ENCODE measurements around the gene FLT4.

FLT4 gene

GRCh38 chr5:180612683-180613082 lies 36.7 kb downstream of the FLT4 start:
- no peak for TF ChIP-seq EGR1 (IDR thresholded peaks at IDR 0.05)
- no peak for TF ChIP-seq YY1 (IDR thresholded peaks at IDR 0.05; ENCODE audit: low read depth)
- TF ChIP-seq TAF1 (IDR thresholded peaks at IDR 0.05; ENCODE audit: low read depth), result no peak
- no peak for TF ChIP-seq FOXM1 (IDR thresholded peaks at IDR 0.05; ENCODE audit: borderline replicate concordance, low read depth)
- no peak for TF ChIP-seq ZBTB7A (IDR thresholded peaks at IDR 0.05; ENCODE audit: low read depth)
- no peak for TF ChIP-seq TCF12 (IDR thresholded peaks at IDR 0.05; ENCODE audit: low read depth)
- no peak for TF ChIP-seq MAX (IDR thresholded peaks at IDR 0.05)
- no peak for TF ChIP-seq RAD21 (IDR thresholded peaks at IDR 0.05; ENCODE audit: low read depth)
- no peak for TF ChIP-seq USF1 (IDR thresholded peaks at IDR 0.05)

GRCh38 chr5:180611140-180611850 lies 38.1 kb downstream of the FLT4 start:
- TF ChIP-seq RAD21 (IDR thresholded peaks at IDR 0.05; ENCODE audit: low read depth), result peak; percentile 21; the same call in 1 of the 2 replicates
- TF ChIP-seq REST (IDR thresholded peaks at IDR 0.05; ENCODE audit: low read depth), result no peak
- TF ChIP-seq CEBPB (IDR thresholded peaks at IDR 0.05), result no peak
- TF ChIP-seq TCF12 (IDR thresholded peaks at IDR 0.05; ENCODE audit: low read depth), result no peak

GRCh38 chr5:180609817-180610550 lies 39.4 kb downstream of the FLT4 start:
- TF ChIP-seq REST (IDR thresholded peaks at IDR 0.05; ENCODE audit: low read depth) (no peak), YY1 (IDR thresholded peaks at IDR 0.05; ENCODE audit: low read depth) (no peak), FOXM1 (IDR thresholded peaks at IDR 0.05; ENCODE audit: borderline replicate concordance, low read depth) (no peak), NFIC (IDR thresholded peaks at IDR 0.05) (no peak), TAF1 (IDR thresholded peaks at IDR 0.05; ENCODE audit: low read depth) (no peak), RAD21 (IDR thresholded peaks at IDR 0.05; ENCODE audit: low read depth) (no peak), CREB1 (IDR thresholded peaks at IDR 0.05; ENCODE audit: low read depth) (no peak), TEAD4 (IDR thresholded peaks at IDR 0.05) (no peak), TCF12 (IDR thresholded peaks at IDR 0.05; ENCODE audit: low read depth) (no peak), CEBPB (IDR thresholded peaks at IDR 0.05) (no peak), USF1 (IDR thresholded peaks at IDR 0.05) (no peak), EP300 (IDR thresholded peaks at IDR 0.05; ENCODE audit: borderline replicate concordance) (no peak), MAX (IDR thresholded peaks at IDR 0.05) (no peak), ZBTB7A (IDR thresholded peaks at IDR 0.05; ENCODE audit: low read depth) (no peak), EGR1 (IDR thresholded peaks at IDR 0.05) (no peak)

- TF ChIP-seq EP300 (IDR thresholded peaks at IDR 0.05; ENCODE audit: borderline replicate concordance), result no peak
- no peak for TF ChIP-seq CEBPB (IDR thresholded peaks at IDR 0.05)
- TF ChIP-seq TEAD4 (IDR thresholded peaks at IDR 0.05), result no peak
- no peak for TF ChIP-seq RAD21 (IDR thresholded peaks at IDR 0.05; ENCODE audit: low read depth)
- TF ChIP-seq MAX (IDR thresholded peaks at IDR 0.05), result no peak
- no peak for TF ChIP-seq TCF12 (IDR thresholded peaks at IDR 0.05; ENCODE audit: low read depth)
- TF ChIP-seq TAF1 (IDR thresholded peaks at IDR 0.05; ENCODE audit: low read depth), result no peak
- no peak for TF ChIP-seq ZBTB7A (IDR thresholded peaks at IDR 0.05; ENCODE audit: low read depth)
- no peak for TF ChIP-seq EGR1 (IDR thresholded peaks at IDR 0.05)
- TF ChIP-seq USF1 (IDR thresholded peaks at IDR 0.05), result no peak
- no peak for TF ChIP-seq REST (IDR thresholded peaks at IDR 0.05; ENCODE audit: low read depth)
Measured at GRCh38 chr5:180609386-180609785, 40.0 kb downstream of the FLT4 start.

Measured in Ishikawa (cell line).